HUES48 (cell line): ENCODE results near the gene GSC2.
"Not testable (repeated sequence)": the region's sequence is repeated elsewhere in the genome, so short reads cannot be mapped to it uniquely, and the experiment has no call there.

Experiments
- H3K27ac ChIP-seq: one replicate; pipeline ENCODE4 v1.7.0; 2013; ENCODE audit warnings: low read depth, low read length, inconsistent platforms
- H3K27me3 ChIP-seq: 2 replicates; pipeline ENCODE4 v1.6.1; 2013; ENCODE audit warnings: mild to moderate bottlenecking, low read length; ENCODE audit not compliant: control insufficient read depth, insufficient read depth
- H3K36me3 ChIP-seq: 2 replicates; pipeline ENCODE4 v1.6.1; 2013; ENCODE audit warnings: low read length; ENCODE audit not compliant: control insufficient read depth, insufficient read depth
- H3K4me1 ChIP-seq: 2 replicates; pipeline ENCODE4 v1.6.1; 2013; ENCODE audit warnings: mild to moderate bottlenecking, low read length; ENCODE audit not compliant: control insufficient read depth, insufficient read depth
- H3K4me3 ChIP-seq: 2 replicates; pipeline ENCODE4 v1.5.1; 2013; ENCODE audit warnings: mild to moderate bottlenecking, low read depth, low read length
- H3K9ac ChIP-seq: 2 replicates; pipeline ENCODE4 v1.6.1; 2013; ENCODE audit warnings: mild to moderate bottlenecking, low read depth, low read length, moderate library complexity
- H3K9me3 ChIP-seq: 2 replicates; pipeline ENCODE4 v1.6.1; 2013; ENCODE audit warnings: low read length; ENCODE audit not compliant: control insufficient read depth, insufficient read depth

Gene GSC2

DNA sequence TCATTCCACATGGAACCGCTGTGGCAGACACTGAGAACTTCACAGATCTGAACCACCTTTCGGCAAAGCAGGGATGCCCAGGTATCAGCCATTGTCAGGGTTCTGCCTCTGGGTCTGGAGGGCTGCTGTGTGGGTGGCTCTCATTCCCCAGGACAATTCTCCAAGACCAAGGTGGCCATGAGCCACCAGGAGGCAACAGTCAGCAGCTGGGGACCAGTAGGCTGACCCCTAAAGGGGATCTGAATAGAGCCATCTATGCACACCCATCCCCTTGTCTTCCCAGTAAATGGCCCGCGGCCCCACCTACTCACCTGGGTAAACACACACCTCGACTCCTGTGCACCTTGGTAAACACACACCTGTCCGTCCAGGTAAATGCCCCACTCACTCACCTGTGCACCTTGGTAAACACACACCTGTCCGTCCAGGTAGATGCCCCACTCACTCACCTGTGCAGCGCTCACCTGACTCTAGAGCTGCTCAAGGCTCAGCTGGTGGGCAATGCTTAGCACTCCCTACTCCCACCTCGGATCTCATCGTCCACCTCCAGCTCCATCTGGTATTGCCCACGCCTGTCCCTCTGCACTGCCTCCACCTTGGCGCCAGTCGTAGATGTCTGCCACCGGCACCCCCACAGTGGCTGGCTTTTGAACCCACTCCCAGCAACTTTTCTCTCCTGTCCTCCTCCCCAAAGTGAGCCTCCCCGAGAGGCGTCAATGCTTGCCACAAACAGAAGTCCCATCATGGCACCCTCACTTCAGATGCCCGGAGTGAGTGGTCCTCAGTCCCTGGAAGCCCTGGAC is 18.2 kb upstream of the GSC2 start:
- Histone ChIP-seq H3K27ac (no peak overlapping the region), H3K9me3 (no peaks in the 10 kb centered on the region), H3K4me1 (peaks cover 18% of the 10 kb centered on the region; the same call in 1 of the 2 replicates), H3K36me3 (peaks cover 4% of the 10 kb centered on the region), H3K27me3 (peaks cover 47% of the 10 kb centered on the region), H3K4me3 (no peak overlapping the region), H3K9ac (no peak overlapping the region)

DNA sequence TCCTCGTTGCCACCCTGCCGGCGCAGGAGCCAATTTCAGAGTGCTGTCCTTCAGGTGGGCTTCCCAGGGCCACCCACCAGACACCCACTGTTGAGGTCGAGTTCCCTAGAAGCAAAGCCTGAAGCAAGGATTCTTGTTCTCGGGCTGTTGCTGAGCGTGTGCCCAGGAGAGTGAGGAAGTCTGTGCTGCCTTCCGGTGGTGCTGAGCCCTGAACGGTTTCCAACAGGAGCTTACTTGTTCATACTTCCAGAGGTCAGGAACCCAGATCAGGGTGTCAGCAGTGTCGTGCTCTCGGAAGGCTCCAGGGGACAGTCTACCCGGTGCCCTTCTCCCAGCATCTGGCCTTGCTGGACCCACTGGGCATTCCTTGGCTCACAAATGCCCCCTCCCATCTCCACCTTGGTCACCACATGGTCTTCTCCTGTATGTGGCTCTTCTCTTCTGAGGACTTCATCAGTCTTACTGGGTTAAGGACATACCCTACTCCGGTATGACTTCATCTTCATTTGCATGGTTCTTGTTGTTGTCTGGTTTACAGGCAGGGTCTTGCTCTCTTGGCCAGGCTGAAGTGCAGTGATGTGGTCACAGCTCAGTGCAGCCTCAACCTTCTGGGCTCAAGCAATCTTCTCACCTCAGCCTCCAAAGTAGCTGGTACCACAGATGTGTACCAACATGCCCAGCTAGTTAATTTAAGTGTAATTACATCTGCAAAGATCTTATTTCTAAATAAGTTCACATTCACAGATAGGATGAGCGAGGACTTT is 17.2 kb upstream of the GSC2 start:
- no peak overlapping the region for H3K9ac ChIP-seq
- H3K27me3 ChIP-seq, result peaks cover 47% of the 10 kb centered on the region
- no peak overlapping the region for H3K27ac ChIP-seq
- H3K4me1 ChIP-seq, result peaks cover 9% of the 10 kb centered on the region; the same call in 1 of the 2 replicates
- H3K9me3 ChIP-seq, result no peaks in the 10 kb centered on the region
- no peak overlapping the region for H3K4me3 ChIP-seq
- H3K36me3 ChIP-seq, result no peaks in the 10 kb centered on the region

GRCh38 chr22:19166421-19166820 is 16.3 kb upstream of the GSC2 start:
- peaks cover 49% of the 10 kb centered on the region for H3K27me3 ChIP-seq

GRCh38 chr22:19164425-19164824 is 14.3 kb upstream of the GSC2 start:
- no peaks in the 10 kb centered on the region for H3K4me1 ChIP-seq
- H3K9ac ChIP-seq, result no peak overlapping the region
- H3K36me3 ChIP-seq, result no peaks in the 10 kb centered on the region
- H3K27ac ChIP-seq, result no peak overlapping the region
- H3K4me3 ChIP-seq, result no peak overlapping the region
- no peaks in the 10 kb centered on the region for H3K9me3 ChIP-seq
- peaks cover 33% of the 10 kb centered on the region for H3K27me3 ChIP-seq

More at GRCh38 chr22:19166421-19166820, 16.3 kb upstream of the GSC2 start:
- H3K4me3 ChIP-seq, result no peak overlapping the region
- no peaks in the 10 kb centered on the region for H3K36me3 ChIP-seq
- H3K9me3 ChIP-seq, result no peaks in the 10 kb centered on the region
- H3K27ac ChIP-seq, result no peak overlapping the region
- H3K4me1 ChIP-seq, result peaks cover 8% of the 10 kb centered on the region; the same call in 1 of the 2 replicates
- H3K9ac ChIP-seq, result no peak overlapping the region

DNA sequence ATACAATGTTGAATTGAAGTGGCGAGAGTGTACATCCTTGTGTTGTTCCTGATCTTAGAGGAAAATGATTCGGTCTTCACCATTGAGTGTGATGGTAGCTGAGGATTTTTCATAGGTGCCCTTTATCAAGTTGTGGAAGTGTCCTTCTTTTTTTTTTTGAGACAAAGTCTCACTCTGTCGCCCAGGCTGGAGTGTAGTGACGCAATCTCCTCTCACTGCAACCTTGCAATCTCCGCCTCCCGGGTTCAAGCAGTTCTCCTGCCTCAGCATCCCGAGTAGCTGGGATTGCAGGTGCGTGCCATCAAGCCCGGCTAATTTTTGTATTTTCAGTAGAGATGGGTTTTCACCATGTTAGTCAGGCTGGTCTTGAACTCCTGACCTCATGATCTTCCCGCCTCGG is 8.6 kb upstream of the GSC2 start:
- H3K27me3 ChIP-seq, H3K27ac ChIP-seq, H3K9ac ChIP-seq, H3K9me3 ChIP-seq, H3K4me3 ChIP-seq, H3K36me3 ChIP-seq, H3K4me1 ChIP-seq: not testable (repeated sequence)

DNA sequence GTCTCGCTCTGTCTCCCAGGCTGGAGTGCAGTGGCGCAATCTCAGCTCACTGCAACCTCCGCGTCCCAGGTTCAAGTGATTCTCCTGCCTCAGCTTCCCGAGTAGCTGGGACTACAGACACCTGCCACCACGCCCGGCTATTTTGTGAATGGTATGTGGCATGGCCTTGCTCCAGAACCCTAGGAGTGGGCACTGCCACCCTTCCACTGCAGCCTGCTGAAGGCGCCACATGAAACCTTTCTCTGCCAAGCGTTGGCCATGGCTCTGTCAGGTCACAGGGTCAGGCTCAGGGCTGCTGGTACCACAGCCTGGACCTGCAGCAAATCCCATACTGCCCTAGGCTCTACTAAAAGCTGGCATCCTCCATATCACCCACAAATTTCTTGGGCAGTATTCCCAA is 6.0 kb upstream of the GSC2 start:
- H3K36me3 ChIP-seq, H3K4me3 ChIP-seq, H3K9me3 ChIP-seq, H3K9ac ChIP-seq, H3K4me1 ChIP-seq, H3K27ac ChIP-seq: not testable (repeated sequence)
- peaks cover 30% of the 10 kb centered on the region for H3K27me3 ChIP-seq

DNA sequence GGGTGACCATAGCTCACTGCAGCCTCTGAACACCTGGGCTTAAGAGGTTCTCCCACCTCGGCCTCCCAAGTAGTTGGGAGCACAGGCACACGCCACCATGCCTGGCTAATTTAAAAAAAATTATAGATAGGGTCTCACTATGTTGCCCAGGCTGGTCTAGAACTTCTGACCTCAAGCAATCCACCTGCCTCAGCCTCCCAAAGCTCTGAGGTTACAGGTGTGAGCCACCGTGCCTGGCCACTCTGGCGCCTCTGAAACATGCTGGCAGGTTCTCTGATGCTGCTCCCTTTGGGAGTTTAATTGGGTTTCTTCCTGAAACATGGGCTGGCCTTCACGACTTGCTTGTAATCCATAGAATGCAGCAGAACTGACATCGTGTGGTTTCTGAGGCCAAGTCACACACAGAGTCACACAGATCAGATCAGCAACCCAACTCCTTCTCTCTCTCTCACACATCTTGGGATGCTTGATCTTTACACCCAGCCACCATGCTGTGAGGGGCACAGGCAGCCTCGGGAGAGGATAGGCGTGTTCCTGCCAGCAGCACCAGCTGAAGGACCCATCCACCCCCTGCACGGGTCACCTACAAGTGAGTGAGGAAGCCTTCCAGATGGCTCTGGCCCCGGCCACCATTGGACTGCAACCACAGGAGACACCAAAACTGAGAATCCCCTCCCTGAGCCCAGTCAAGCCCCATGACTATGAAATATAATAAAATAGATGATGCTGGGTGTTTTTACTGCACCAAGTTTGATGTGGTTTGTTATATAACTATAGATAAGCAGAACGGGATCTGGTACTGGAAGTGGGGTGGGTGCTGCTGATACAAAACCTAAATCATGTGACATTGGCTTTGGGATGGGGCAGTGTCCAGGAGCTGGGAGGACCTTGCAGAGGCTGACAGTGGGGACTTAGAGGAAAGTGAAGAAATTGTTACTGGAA is 3.1 kb upstream of the GSC2 start:
- Histone ChIP-seq H3K9ac (no peak overlapping the region), H3K4me3 (no peak overlapping the region), H3K27ac (no peak overlapping the region), H3K4me1 (no peaks in the 10 kb centered on the region), H3K9me3 (no peaks in the 10 kb centered on the region), H3K27me3 (peaks cover 59% of the 10 kb centered on the region), H3K36me3 (no peaks in the 10 kb centered on the region)

- no peaks in the 10 kb centered on the region for H3K36me3 ChIP-seq
- H3K27me3 ChIP-seq, result peaks cover 75% of the 10 kb centered on the region
- H3K27ac ChIP-seq, result no peak overlapping the region
- H3K9me3 ChIP-seq, result no peaks in the 10 kb centered on the region
- no peak overlapping the region for H3K9ac ChIP-seq
- H3K4me3 ChIP-seq, result no peak overlapping the region
- no peaks in the 10 kb centered on the region; the same call in 1 of the 2 replicates for H3K4me1 ChIP-seq
Observed at GRCh38 chr22:19151329-19152191, 1.5 kb upstream of the GSC2 start.

- H3K27ac ChIP-seq, result no peak overlapping the region
- H3K4me3 ChIP-seq, result no peak overlapping the region; the same call in 1 of the 2 replicates
- H3K9ac ChIP-seq, result no peak overlapping the region
- no peaks in the 10 kb centered on the region for H3K9me3 ChIP-seq
- H3K36me3 ChIP-seq, result no peaks in the 10 kb centered on the region
- no peaks in the 10 kb centered on the region; the same call in 1 of the 2 replicates for H3K4me1 ChIP-seq
- H3K27me3 ChIP-seq, result peaks cover 83% of the 10 kb centered on the region
Observed at GRCh38 chr22:19150482-19151328, 613 bp upstream of the GSC2 start.
